H1 (cell line): ENCODE data around the gene C19orf44. TPM values are rescaled to one million over a fixed set of nuclear protein-coding genes. Genes with fewer than 3 reads are reported as not detected.
A peak's percentile ranks its signal among the peaks of the same experiment; 100 is the strongest.

Experiments
- CTCF ChIA-PET: fragments of 300-600 bp; sonication (Branson Sonifier 250); formaldehyde crosslinking; loops from one replicate; lab custom pipeline; 2021; ENCODE audit not compliant: partially characterized antibody; lab: Charles Lee
- POLR2A ChIA-PET: fragments of 300-600 bp; sonication (Branson Sonifier 250); formaldehyde crosslinking; loops from one replicate; lab custom pipeline; 2021; ENCODE audit warnings: inconsistent platforms; ENCODE audit not compliant: partially characterized antibody; lab: Charles Lee
- DNase-seq, 2 experiments: peaks; one replicate each; pipeline versions ENCODE4 v3.0.0 to v3.0.0-alpha.2; 2010 to 2022; ENCODE audit warnings: low spot score in 2 of 2, low read depth in 1 of 2, mixed read lengths in 1 of 2
- FAIRE-seq: peaks from 2 replicates; lab custom pipeline; 2011; peaks lifted over from hg19 to GRCh38; lab: Jason Lieb, UNC
- H2AFZ ChIP-seq: 2 replicates; pipeline ENCODE4 v1.8.1; 2012; ENCODE audit warnings: low read length, inconsistent platforms
- H2AK5ac ChIP-seq: 2 replicates; pipeline ENCODE4 v1.6.1; 2013; ENCODE audit warnings: low read depth, low read length
- H2BK120ac ChIP-seq: replicated peaks from 2 replicates; pipeline ENCODE3; 2013; ENCODE audit warnings: low read depth, low read length, inconsistent platforms
- H2BK12ac ChIP-seq: 2 replicates; pipeline ENCODE4 v1.6.1; 2013; ENCODE audit warnings: low read depth, low read length
- H2BK15ac ChIP-seq: 2 replicates; pipeline ENCODE4 v1.6.1; 2013; ENCODE audit warnings: low read length
- H2BK20ac ChIP-seq: 2 replicates; pipeline ENCODE4 v1.6.1; 2013; ENCODE audit warnings: low read length
- H2BK5ac ChIP-seq: 2 replicates; pipeline ENCODE4 v1.6.1; 2013; ENCODE audit warnings: low read depth, low read length
- H3K14ac ChIP-seq: 2 replicates; pipeline ENCODE4 v1.6.1; 2013; ENCODE audit warnings: inconsistent platforms; ENCODE audit not compliant: insufficient read length
- H3K18ac ChIP-seq: 2 replicates; pipeline ENCODE4 v1.6.1; 2013; ENCODE audit warnings: low read length; ENCODE audit errors: extremely low read depth
- H3K23ac ChIP-seq: 2 replicates; pipeline ENCODE4 v1.6.1; 2013; ENCODE audit warnings: inconsistent platforms; ENCODE audit not compliant: insufficient read length
- H3K23me2 ChIP-seq: 2 replicates; pipeline ENCODE4 v1.6.1; 2013; ENCODE audit warnings: low read depth, low read length
- H3K27ac ChIP-seq: 2 replicates; pipeline ENCODE4 v1.6.1; 2011; ENCODE audit warnings: low read depth, low read length, inconsistent platforms
- H3K27me3 ChIP-seq, 4 experiments: replicated peaks in 1 of 4; 1 replicate in 1 of 4; 2 replicates in 3 of 4; pipeline versions ENCODE4 v1.6.1 to v1.8.1; 2011 to 2013; ENCODE audit warnings: low read length in 3 of 4, mild to moderate bottlenecking in 3 of 4, inconsistent platforms in 2 of 4, mixed read lengths in 2 of 4, moderate library complexity in 1 of 4; ENCODE audit not compliant: control insufficient read depth in 3 of 4, insufficient read depth in 3 of 4; ENCODE audit errors: extremely low read depth in 1 of 4
- H3K36me3 ChIP-seq, 4 experiments: 2 replicates each; pipeline versions ENCODE4 v1.6.1 to v1.8.1; 2011 to 2013; ENCODE audit warnings: mild to moderate bottlenecking in 4 of 4, low read length in 3 of 4, moderate library complexity in 2 of 4, control low read depth in 1 of 4, inconsistent platforms in 1 of 4; ENCODE audit not compliant: insufficient read depth in 4 of 4, control insufficient read depth in 2 of 4
- H3K4ac ChIP-seq: replicated peaks from 2 replicates; pipeline ENCODE3; 2013; ENCODE audit warnings: low read length, low read depth, mixed read lengths, inconsistent platforms; ENCODE audit not compliant: insufficient read length
- H3K4me1 ChIP-seq, 4 experiments: replicated peaks in 1 of 4; 1 replicate in 1 of 4; 2 replicates in 3 of 4; pipeline versions ENCODE4 v1.6.1 to v1.8.1; 2011 to 2013; ENCODE audit warnings: low read length in 3 of 4, inconsistent platforms in 2 of 4, mixed read lengths in 1 of 4; ENCODE audit not compliant: insufficient read depth in 4 of 4, control insufficient read depth in 3 of 4
- H3K4me2 ChIP-seq, 2 experiments: 2 replicates each; pipeline versions ENCODE4 v1.6.1 to v1.8.1; 2011 to 2013; ENCODE audit warnings: low read depth in 2 of 2, low read length in 2 of 2, control low read depth in 1 of 2, inconsistent platforms in 1 of 2, mild to moderate bottlenecking in 1 of 2; ENCODE audit not compliant: insufficient read depth in 1 of 2
- H3K4me3 ChIP-seq, 4 experiments: fragments of 200-600, 300-600 bp in 1 of 4; sonication (generic), shearing (Covaris generic), sonication (Bioruptor Twin) in 1 of 4; 2 replicates each; pipeline versions ENCODE4 v1.5.1 to v1.8.1; 2011 to 2016; ENCODE audit warnings: low read length in 4 of 4, low read depth in 3 of 4, control low read depth in 2 of 4, inconsistent platforms in 2 of 4, mild to moderate bottlenecking in 2 of 4, mixed read lengths in 1 of 4, moderate library complexity in 1 of 4; ENCODE audit not compliant: insufficient read depth in 2 of 4; ENCODE audit errors: extremely low read depth in 1 of 4
- H3K56ac ChIP-seq: replicated peaks from 2 replicates; pipeline ENCODE3; 2013; ENCODE audit warnings: low read depth, mild to moderate bottlenecking, mixed read lengths, low read length, inconsistent platforms; ENCODE audit not compliant: insufficient read length
- H3K79me1 ChIP-seq: 2 replicates; pipeline ENCODE4 v1.6.1; 2013; ENCODE audit warnings: low read depth, low read length, control low read depth
- H3K79me2 ChIP-seq, 2 experiments: 2 replicates each; pipeline versions ENCODE4 v1.6.1 to v1.8.1; 2012 to 2013; ENCODE audit warnings: low read length in 2 of 2, mild to moderate bottlenecking in 2 of 2, inconsistent platforms in 1 of 2; ENCODE audit not compliant: insufficient read depth in 2 of 2, control insufficient read depth in 1 of 2
- H3K9ac ChIP-seq, 4 experiments: replicated peaks in 1 of 4; 1 replicate in 1 of 4; 2 replicates in 3 of 4; pipeline versions ENCODE4 v1.6.1 to v1.8.1; 2011 to 2013; ENCODE audit warnings: low read depth in 3 of 4, low read length in 3 of 4, control low read depth in 2 of 4, mild to moderate bottlenecking in 2 of 4, moderate library complexity in 2 of 4, inconsistent platforms in 1 of 4; ENCODE audit errors: extremely low read depth in 1 of 4
- H3K9me3 ChIP-seq, 2 experiments: 2 replicates each; pipeline versions ENCODE4 v1.6.1 to v1.8.1; 2012 to 2013; ENCODE audit warnings: mild to moderate bottlenecking in 2 of 2, moderate library complexity in 2 of 2, control low read depth in 1 of 2, inconsistent platforms in 1 of 2, low read depth in 1 of 2, low read length in 1 of 2, mixed read lengths in 1 of 2; ENCODE audit not compliant: insufficient read depth in 2 of 2
- H4K20me1 ChIP-seq, 2 experiments: replicated peaks in 1 of 2; 2 replicates each; pipeline versions ENCODE3 to v1.8.1; 2011 to 2013; ENCODE audit warnings: inconsistent platforms in 2 of 2, low read length in 2 of 2, mild to moderate bottlenecking in 1 of 2; ENCODE audit not compliant: insufficient read depth in 2 of 2, control insufficient read depth in 1 of 2
- H4K5ac ChIP-seq: 2 replicates; pipeline ENCODE4 v1.6.1; 2013; ENCODE audit warnings: low read length, low read depth, mixed read lengths, inconsistent platforms; ENCODE audit not compliant: insufficient read length
- H4K8ac ChIP-seq: 2 replicates; pipeline ENCODE4 v1.8.0; 2013; ENCODE audit warnings: mild to moderate bottlenecking, moderate library complexity, low read length, inconsistent platforms; ENCODE audit not compliant: insufficient read depth; ENCODE audit errors: extremely low read depth
- H4K91ac ChIP-seq: replicated peaks from 2 replicates; pipeline ENCODE3; 2013; ENCODE audit warnings: low read length, mixed read lengths, inconsistent platforms; ENCODE audit not compliant: insufficient read length
- BACH1 ChIP-seq: IDR thresholded peaks from 2 replicates; pipeline ENCODE4 v1.6.1; 2012; ENCODE audit warnings: low read length, improper control_type of control experiment
- HDAC2 ChIP-seq, 2 experiments: fragments of 300-600 bp in 1 of 2; sonication (generic) in 1 of 2; IDR thresholded peaks; 2 replicates each; pipeline ENCODE4 v1.6.1; 2011 to 2012; ENCODE audit warnings: low read depth in 2 of 2, low read length in 2 of 2, mild to moderate bottlenecking in 2 of 2, moderate library complexity in 2 of 2, borderline replicate concordance in 1 of 2, inconsistent platforms in 1 of 2
- KDM1A ChIP-seq: fragments of 200-600, 300-600 bp; sonication (generic); IDR thresholded peaks from 2 replicates; pipeline ENCODE4 v1.7.1; 2016; ENCODE audit warnings: mild to moderate bottlenecking, low read length, borderline replicate concordance
- SP1 ChIP-seq: IDR thresholded peaks from 2 replicates; pipeline ENCODE4 v1.6.1; 2011; ENCODE audit warnings: low read depth, low read length
- WGBS, 2 experiments: shearing (Covaris generic) in 1 of 2; methylation state at CpG; one replicate each; pipeline versions ENCODE4 v1.1.6 to v1.1.7; 2013 to 2015; ENCODE audit warnings: low lambda C conversion rate in 2 of 2, mixed read lengths in 2 of 2, inconsistent platforms in 1 of 2, low coverage in 1 of 2, missing lambda C conversion rate in 1 of 2; ENCODE audit not compliant: insufficient replicate concordance in 2 of 2, insufficient coverage in 1 of 2, insufficient read length in 1 of 2; ENCODE audit errors: extremely low coverage in 1 of 2, missing lambda C conversion rate in 1 of 2; 5-methylcytosine and 5-hydroxymethylcytosine counted together
- polyA plus RNA-seq, 7 experiments: library from polyadenylated mRNA; depleted of rRNA in 3 of 7; stranded (reverse) in 5 of 7; unstranded in 2 of 7; fragments of >200 nt in 5 of 7; fragments of 200-250 nt in 2 of 7; gene quantifications; 1 replicate in 5 of 7; 2 replicates in 1 of 7; 4 replicates in 1 of 7; pipeline versions ENCODE4 v1.2.1 to v1.2.3, GENCODE V29; 2011 to 2013; ENCODE audit warnings: missing spikeins in 2 of 7, mixed read lengths in 2 of 7
- total RNA-seq: library from RNA; stranded (reverse); fragmentation: NEBNext Ultra II Directional; extraction: Animal tissue kit (Norgen Biotek cat#: 25700); gene quantifications from 2 replicates; pipeline ENCODE4 v1.2.1, GENCODE V29; 2021

The C19orf44 gene
- total and polyA plus RNA-seq, 2 of the 8 experiments (the other 6 are each of a cell fraction or from before 2014, with no cell fraction given), result 2.1 to 4.5 TPM

GRCh38 chr19:16463341-16463990, 32.7 kb upstream of the C19orf44 start:
- no peaks in the 10 kb centered on the region for H3K36me3 ChIP-seq
- peak overlapping the region; percentile 38; the same call in 1 of the 2 replicates for H4K8ac ChIP-seq
- H3K4me3 ChIP-seq, result no peak overlapping the region
- H3K23ac ChIP-seq, result no peak overlapping the region
- no peak overlapping the region for H3K4me2 ChIP-seq
- peak overlapping the region; percentile 18; the same call in 1 of the 2 replicates for H2BK15ac ChIP-seq
- H3K27me3 ChIP-seq, result no peaks in the 10 kb centered on the region
- no peaks in the 10 kb centered on the region for H3K9me3 ChIP-seq
- H3K56ac ChIP-seq, result no peak overlapping the region
- peaks cover 10 to 94% of the 10 kb centered on the region in 2 experiments for H3K79me2 ChIP-seq
- no peak overlapping the region for H4K91ac ChIP-seq
- TF ChIP-seq BACH1, result no peak
- peak in 1 of 2 experiments; percentile 36; a peak in 1 of 4 replicates for TF ChIP-seq HDAC2 (IDR thresholded peaks at IDR 0.05; ENCODE audit: borderline replicate concordance in 1 of 2, low read depth in 2 of 2, low read length in 2 of 2)
- TF ChIP-seq SP1, result no peak
- TF ChIP-seq KDM1A, result peak; percentile 75; the same call in 1 of the 2 replicates
- H3K79me1 ChIP-seq, result peaks cover 42% of the 10 kb centered on the region
- H3K18ac ChIP-seq, result no peak overlapping the region
- H3K27ac ChIP-seq, result no peak overlapping the region
- no peak for DNase-seq
- no peak overlapping the region for H2AK5ac ChIP-seq
- ChIA-PET POLR2A (interaction anchor here (1.0 kb wide), 1 partner anchor 9 kb away, joined by 3 read pairs; no protein-coding TSS in a partner anchor), CTCF (interaction anchor here (1.4 to 3.6 kb wide), 2 partner anchors 9 to 22 kb away, joined by 5 to 16 read pairs; no protein-coding TSS in a partner anchor)
- H3K4me1 ChIP-seq, result peaks cover 0 to 12% (median 3%) of the 10 kb centered on the region in 4 experiments; a peak in 5 of 7 replicates
- 89% methylated on average over 6 of the region's 6 CpGs; no CpG with 5 or more reads in 1 of the 2 experiments for WGBS, 2 experiments
- no peak for FAIRE-seq
- no peak overlapping the region for H3K14ac ChIP-seq
- no peak overlapping the region for H3K4ac ChIP-seq
- no peak overlapping the region for H2BK120ac ChIP-seq
- peaks cover 20 to 32% of the 10 kb centered on the region in 2 experiments for H4K20me1 ChIP-seq
- no peak overlapping the region for H4K5ac ChIP-seq
- no peak overlapping the region for H2BK12ac ChIP-seq
- H2BK5ac ChIP-seq, result peak overlapping the region; percentile 45; the same call in 1 of the 2 replicates
- H2BK20ac ChIP-seq, result no peak overlapping the region
- H2AFZ ChIP-seq, result no peak overlapping the region
- H3K9ac ChIP-seq, result no peak overlapping the region
- peaks cover 1% of the 10 kb centered on the region; the same call in 1 of the 2 replicates for H3K23me2 ChIP-seq
